HG02970 (cell line): ENCODE data around the gene ZNF630.
"Not testable (repeated sequence)": the region's sequence is repeated elsewhere in the genome, so short reads cannot be mapped to it uniquely, and the experiment has no call there.

Experiments
- ATAC-seq: cut with Tn5 transposase; IDR thresholded peaks from one replicate; pipeline ENCODE4 v1.9.1; 2021; ENCODE audit warnings: mild to moderate bottlenecking, moderate library complexity, moderate number of reproducible peaks; ENCODE audit not compliant: unreplicated experiment, low FRiP score

ZNF630 gene

GRCh38 chrX:48071064-48071985 is at the start of gene ZNF630:
Gene ZNF630 (minus strand): TSS chrX:48071640. CDS start chrX:48066886, 4,754 bp downstream.
- ATAC-seq = peak; percentile 70

DNA sequence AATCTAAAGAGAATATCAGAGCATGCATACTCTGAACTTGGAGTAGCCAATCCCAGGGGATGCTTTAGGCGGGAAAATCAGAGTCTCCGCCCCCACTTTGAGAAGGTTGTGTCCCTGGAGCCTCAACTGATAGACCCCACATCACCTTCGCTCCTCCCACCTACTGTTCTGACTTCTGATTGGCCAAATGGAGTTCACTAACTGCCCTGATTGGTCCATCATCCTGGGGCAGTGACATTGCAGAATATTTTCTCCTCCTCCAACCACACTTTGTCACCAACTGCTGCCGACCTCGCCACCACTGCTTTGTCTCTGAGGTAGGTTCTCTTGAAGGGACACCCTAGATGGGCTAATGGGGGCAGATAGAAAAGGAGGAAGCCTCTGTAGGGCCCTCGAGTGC is 36.3 kb upstream of the ZNF630 start:
- ATAC-seq = no peak

- no peak for ATAC-seq
Measured at GRCh38 chrX:48102874-48103374, 31.5 kb upstream of the ZNF630 start.

GRCh38 chrX:48101443-48101842 is 30.0 kb upstream of the ZNF630 start:
- no peak for ATAC-seq

DNA sequence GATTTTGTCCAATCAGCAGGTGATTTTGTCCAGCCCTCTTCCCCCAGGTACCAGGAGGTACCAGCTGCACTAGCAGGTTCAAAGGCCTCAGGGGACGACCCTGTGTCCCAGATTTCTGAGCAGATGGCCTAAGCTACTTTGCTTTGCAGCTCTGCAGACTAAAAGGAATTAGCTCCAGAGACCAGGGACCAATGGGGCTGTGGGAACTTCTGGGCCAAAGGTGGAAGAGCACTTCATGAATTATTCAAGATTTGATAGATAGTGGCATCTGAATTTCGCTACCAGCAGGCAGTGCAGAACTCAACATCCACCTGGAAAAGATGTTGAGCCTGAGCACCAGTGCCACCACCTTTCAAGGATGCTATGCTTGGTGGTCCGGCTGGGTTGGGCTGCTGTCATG is 21.1 kb upstream of the ZNF630 start:
- ATAC-seq = not testable (repeated sequence)

- ATAC-seq = no peak
Measured at GRCh38 chrX:48090123-48090522, 18.7 kb upstream of the ZNF630 start.

DNA sequence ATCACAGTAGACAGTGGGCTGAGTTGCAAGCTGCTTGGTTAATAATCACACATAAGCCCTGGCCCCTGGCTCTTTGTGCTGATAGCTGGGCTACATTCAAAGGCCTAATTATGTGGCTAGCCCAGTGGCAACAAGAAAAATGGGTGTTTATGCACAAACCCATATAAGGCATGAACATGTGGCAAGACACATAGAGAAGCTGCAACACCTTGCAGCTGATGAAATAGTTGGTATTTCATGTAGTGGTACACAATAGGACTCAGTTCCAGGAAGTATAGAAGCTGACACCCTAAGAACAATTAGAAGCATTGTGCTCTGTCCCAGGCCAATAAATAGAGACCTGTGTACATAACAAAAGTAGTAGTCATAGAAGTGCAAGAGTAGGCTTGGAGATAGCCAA is 14.6 kb upstream of the ZNF630 start:
- ATAC-seq = no peak

GRCh38 chrX:48083706-48084105 is 12.3 kb upstream of the ZNF630 start:
- no peak for ATAC-seq

- ATAC-seq = no peak
Measured at GRCh38 chrX:48083212-48083611, 11.8 kb upstream of the ZNF630 start.

- no peak for ATAC-seq
Measured at GRCh38 chrX:48076343-48076742, 4.9 kb upstream of the ZNF630 start.

GRCh38 chrX:48071986-48072605 is 656 bp upstream of the ZNF630 start:
- no peak for ATAC-seq

DNA sequence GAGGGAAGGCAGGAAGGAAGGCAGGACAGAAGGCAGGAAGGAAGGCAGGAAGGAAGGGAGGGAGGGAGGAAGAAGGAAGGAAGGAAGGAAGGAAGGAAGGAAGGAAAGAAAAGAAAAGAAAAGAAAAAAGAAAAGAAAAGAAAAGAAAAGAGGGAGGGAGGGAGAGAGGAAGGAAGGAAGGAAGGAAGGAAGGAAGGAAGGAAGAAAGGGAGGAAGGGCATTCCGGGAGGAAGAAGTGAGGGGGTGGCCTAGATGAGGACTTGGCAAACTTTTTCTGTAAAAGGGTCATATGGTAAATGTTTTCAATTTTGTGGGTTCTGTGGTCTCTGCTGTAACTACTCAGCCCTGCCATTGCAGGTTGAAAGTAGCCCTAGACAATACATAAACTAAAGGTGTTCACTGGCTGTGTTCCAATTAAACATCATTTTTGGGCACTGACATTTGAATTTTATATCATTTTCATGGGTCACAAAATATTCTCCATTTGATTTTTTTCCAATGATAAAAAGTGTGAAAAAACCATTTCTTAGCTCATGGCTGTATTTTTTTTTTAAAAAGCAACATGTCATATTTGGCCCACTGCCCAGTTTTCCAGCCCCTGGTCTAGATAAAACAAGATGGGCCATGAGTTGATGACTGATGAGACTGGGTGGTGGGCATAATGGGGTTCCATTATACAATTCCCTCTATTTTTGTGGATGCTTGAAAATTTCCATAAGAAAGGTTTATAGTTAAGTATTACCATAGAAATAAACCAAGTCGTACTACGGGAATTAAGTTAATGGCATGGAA is 3.1 kb downstream of the ZNF630 start:
- ATAC-seq = no peak

DNA sequence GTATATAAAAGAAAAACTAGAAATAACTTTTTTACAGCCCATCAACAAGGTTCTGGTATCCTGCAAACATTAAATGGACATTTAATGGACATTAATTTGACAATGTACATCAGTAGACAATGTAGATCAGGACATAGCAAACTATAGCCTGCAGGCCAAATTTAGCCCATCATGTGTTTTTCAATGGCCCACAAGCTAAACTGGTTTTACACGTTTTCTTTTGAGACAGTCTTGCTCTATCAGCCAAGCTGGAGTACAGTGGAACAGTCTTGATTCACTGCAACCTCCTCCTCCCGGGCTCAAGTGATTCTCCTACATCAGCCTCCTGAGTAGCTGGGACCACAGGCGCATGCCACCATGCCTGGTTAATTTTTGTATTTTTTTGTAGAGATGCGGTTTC is 7.2 kb downstream of the ZNF630 start:
- no peak for ATAC-seq

DNA sequence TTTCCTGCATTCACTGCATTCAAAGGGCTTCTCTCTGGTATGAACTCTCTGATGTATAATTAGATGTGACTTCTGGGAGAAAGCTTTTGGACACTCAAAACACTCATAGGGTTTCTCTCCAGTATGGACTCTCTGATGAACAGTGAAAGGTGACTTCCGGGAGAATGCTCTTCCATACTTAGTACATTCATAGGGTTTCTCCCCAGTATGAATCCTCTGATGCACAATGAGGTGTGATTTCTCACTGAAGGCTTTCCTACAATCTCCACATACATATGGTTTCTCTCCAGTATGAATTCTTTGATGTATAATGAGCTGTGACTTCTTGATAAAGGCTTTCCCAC is 12.2 kb downstream of the ZNF630 start:
- ATAC-seq = no peak

DNA sequence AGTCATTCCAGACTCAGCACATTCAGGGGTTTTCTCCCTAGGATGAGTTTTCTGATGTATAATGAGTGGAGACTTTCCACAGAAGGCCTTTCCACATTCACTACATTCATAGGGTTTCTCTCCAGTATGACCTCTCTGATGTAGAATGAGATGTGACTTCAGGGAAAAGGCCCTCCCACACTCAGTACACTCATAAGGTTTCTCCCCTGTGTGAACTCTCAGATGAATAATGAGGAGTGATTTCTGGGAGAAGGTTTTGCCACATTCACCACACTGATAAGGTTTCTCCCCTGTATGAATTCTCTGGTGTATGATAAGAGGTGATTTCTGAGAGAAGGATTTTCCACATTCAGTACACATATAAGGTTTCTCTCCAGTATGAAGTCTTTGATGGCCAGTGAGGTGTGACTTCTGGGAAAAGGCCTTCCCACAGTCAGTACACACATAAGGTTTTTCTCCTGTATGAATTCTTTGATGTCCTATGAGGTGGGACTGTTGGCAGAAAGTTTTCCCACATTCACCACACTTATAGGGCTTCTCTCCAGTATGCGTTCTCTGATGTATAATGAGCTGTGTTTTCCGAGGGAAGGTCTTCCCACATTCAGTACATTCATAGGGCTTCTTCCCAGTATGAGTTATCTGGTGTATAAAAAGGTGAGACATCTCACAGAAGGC is 12.7 kb downstream of the ZNF630 start:
- ATAC-seq = no peak

GRCh38 chrX:48046846-48047245 is 24.6 kb downstream of the ZNF630 start:
- ATAC-seq = no peak

DNA sequence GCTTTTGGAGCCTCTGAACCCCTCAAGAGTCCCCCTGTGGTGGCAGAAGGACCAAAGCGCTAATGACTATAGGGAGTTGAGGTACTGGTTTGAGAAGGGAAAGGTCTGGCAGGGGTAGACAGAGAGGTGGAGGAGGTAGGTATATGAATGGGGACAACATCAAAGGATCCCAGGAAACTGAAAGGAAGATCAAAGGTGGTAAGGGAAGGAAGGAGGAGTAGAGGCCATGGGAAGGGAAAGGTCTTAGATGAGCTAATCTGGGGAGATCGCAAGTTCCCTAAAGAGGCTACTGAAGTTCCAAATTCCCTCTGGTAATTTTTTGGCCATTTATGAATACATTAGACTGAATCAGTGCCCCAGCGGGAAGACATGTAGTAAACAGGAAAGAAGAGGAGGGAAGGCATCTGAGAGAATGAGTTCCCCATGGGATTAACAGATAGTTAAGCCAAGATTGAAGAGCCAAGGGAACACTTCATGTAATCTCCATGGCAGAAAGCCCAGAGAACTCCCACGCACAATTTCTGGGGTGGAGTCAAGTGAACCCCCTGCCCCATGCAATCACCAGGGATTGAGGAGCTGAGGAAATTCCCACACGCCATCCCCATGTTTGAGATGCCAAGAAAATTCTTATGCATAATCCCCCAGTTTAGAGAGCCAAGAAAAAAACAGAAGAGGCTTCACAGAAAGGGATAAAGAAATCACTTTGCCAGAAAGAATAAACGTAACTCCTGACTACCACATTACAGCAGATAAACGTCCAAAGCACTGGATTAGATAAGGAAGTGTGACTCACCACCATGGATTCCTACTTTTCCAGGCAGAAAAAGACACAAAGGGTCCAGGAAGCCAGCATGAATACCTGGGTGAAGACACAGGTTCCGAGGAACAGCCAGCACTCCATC is 25.8 kb downstream of the ZNF630 start:
- ATAC-seq = no peak

- ATAC-seq = no peak
Measured at GRCh38 chrX:48043056-48043455, 28.4 kb downstream of the ZNF630 start.

DNA sequence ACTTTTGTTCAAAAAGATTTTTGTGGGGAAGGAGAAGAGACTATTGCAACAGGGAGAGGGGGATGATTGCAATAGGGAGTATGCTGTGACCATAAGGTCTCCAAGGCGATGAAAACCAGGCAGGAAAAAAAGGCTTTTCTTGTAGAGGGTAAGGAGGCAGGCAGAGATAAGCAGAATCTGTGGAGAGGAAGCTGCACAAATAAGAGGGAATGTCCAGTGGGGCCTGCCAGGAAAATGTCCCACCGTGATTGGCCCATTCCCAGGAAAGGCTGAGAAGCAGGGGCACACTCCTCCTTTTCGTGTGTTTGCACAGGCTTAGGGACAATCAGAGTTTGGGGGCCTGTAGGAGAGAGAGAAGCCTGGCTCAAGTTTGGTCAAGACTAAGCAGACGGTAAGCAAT is 35.5 kb downstream of the ZNF630 start:
- ATAC-seq = no peak
